Uterus (tissue), 4 donors: ENCODE data around the gene DOP1A. TPM values are rescaled to one million over a fixed set of nuclear protein-coding genes. Genes with fewer than 3 reads are reported as not detected.
A peak's percentile ranks its signal among the peaks of the same experiment; 100 is the strongest.

Experiments used
- DNase-seq, 2 donors: peaks; one replicate each; pipeline ENCODE4 v3.0.0-alpha.2; 2019 to 2020
- H3K27ac ChIP-seq, 2 donors: fragments of 200-600 bp; sonication (generic); 1 replicate in 1 of 2; 2 replicates in 1 of 2; pipeline ENCODE4 v1.5.1; 2016 to 2018
- H3K27me3 ChIP-seq, 2 donors: fragments of 200-600 bp; sonication (generic); one replicate each; pipeline ENCODE4 v1.5.1; 2018 to 2019; ENCODE audit warnings: control low read depth in 1 of 2
- H3K36me3 ChIP-seq, 2 donors: fragments of 200-600 bp; sonication (generic); one replicate each; pipeline ENCODE4 v1.5.1; 2019; ENCODE audit warnings: control low read depth in 1 of 2
- H3K4me1 ChIP-seq, 2 donors: fragments of 200-600 bp; sonication (generic); one replicate each; pipeline ENCODE4 v1.5.1; 2018 to 2019; ENCODE audit warnings: control low read depth in 1 of 2
- H3K4me3 ChIP-seq, 2 donors: fragments of 200-600 bp; sonication (generic); 1 replicate in 1 of 2; 2 replicates in 1 of 2; pipeline ENCODE4 v1.5.1; 2018 to 2019; ENCODE audit warnings: mild to moderate bottlenecking in 1 of 2
- H3K9me3 ChIP-seq, 2 donors: fragments of 200-600 bp; sonication (generic); one replicate each; pipeline ENCODE4 v1.5.1; 2019; ENCODE audit warnings: control low read depth in 1 of 2
- POLR2A ChIP-seq, 2 donors: fragments of 450-650 bp; IDR thresholded peaks; one replicate each; pipeline ENCODE4 v1.6.1; 2016; ENCODE audit warnings: antibody characterized with exemption in 2 of 2, mild to moderate bottlenecking in 1 of 2, moderate library complexity in 1 of 2
- intact Hi-C: fragments of 100-400 bp; cut with DNase I; formaldehyde crosslinking; loops from one replicate; pipeline ENCODE4 v1.15.1; 2023; ENCODE audit warnings: low total_unique reads
- total RNA-seq, 4 donors: library from RNA; depleted of rRNA in 3 of 4; stranded (reverse); fragments of >200 nt in 3 of 4; gene quantifications; one replicate each; pipeline versions ENCODE4 v1.1.0 to v1.2.4, GENCODE V29; 2014 to 2023
- TF ChIP-seq, protein P1 (sequence below), 4 experiments: fragments of 200-600 bp in 2 of 4; fragments of 450-650 bp in 2 of 4; sonication (generic) in 2 of 4; IDR thresholded peaks; one replicate each; pipeline ENCODE4 v1.5.1; 2016 to 2019; ENCODE audit warnings: antibody characterized with exemption in 4 of 4, mild to moderate bottlenecking in 2 of 4, moderate library complexity in 1 of 4
- donor health status: DM: yes; HTN: yes; CAD: no.

Gene DOP1A
- total RNA-seq, 4 donors from 2014 or later = 12.9 to 88.8 (median 31.7) TPM

DNA sequence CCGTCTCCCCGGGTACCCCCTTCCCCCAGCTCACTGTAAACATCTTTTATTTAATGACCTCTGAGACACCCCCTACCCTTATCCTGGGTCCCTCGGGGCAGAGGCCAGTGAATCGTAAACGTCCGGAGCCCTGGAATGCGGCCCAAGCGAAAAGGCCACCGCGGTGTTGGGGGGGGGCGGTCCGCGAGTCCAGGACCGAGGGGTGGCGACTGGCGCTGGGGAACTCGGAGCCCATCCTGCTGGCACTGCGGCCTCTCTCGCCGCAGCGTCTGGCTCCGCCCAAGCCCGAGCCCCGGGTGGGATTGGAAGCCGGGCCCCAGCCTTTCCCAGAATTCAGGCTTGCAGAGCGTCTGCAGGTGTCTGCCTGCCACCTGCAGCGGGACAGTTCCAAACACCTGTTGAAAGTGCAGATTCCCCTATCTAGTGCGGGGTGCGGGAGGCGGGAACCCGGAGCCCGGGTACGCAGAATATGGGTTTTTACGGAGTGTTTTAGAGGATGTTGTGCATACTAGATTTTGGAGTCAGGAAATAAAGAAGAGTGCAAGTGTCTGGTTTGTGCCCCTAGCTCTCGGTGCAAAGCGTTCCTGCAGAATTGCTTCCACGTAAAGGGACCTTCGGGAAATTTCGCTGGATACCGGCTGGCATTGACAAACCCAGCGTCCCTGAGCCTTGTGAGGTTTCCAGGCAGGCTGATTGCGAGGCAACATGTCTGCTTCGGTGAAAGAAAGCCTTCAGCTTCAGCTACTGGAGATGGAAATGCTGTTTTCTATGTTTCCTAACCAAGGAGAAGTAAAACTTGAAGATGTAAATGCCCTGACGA, 126.5 kb downstream of the DOP1A start:
- peak; percentile 32 to 44 for DNase-seq
- intact Hi-C loops = no loop called here
- Histone ChIP-seq H3K4me3 (peak overlapping the region; percentile 86 to 96), H3K4me1 (peaks cover 0 to 5% of the 10 kb centered on the region in 2 donors), H3K27me3 (no peaks in the 10 kb centered on the region), H3K36me3 (no peaks in the 10 kb centered on the region), H3K27ac (peak overlapping the region; percentile 76 to 81), H3K9me3 (no peaks in the 10 kb centered on the region)
- no peak for TF ChIP-seq POLR2A (IDR thresholded peaks at IDR 0.05)
- TF ChIP-seq, protein P1, sequence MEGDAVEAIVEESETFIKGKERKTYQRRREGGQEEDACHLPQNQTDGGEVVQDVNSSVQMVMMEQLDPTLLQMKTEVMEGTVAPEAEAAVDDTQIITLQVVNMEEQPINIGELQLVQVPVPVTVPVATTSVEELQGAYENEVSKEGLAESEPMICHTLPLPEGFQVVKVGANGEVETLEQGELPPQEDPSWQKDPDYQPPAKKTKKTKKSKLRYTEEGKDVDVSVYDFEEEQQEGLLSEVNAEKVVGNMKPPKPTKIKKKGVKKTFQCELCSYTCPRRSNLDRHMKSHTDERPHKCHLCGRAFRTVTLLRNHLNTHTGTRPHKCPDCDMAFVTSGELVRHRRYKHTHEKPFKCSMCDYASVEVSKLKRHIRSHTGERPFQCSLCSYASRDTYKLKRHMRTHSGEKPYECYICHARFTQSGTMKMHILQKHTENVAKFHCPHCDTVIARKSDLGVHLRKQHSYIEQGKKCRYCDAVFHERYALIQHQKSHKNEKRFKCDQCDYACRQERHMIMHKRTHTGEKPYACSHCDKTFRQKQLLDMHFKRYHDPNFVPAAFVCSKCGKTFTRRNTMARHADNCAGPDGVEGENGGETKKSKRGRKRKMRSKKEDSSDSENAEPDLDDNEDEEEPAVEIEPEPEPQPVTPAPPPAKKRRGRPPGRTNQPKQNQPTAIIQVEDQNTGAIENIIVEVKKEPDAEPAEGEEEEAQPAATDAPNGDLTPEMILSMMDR (IDR thresholded peaks at IDR 0.05) = no peak

DNA sequence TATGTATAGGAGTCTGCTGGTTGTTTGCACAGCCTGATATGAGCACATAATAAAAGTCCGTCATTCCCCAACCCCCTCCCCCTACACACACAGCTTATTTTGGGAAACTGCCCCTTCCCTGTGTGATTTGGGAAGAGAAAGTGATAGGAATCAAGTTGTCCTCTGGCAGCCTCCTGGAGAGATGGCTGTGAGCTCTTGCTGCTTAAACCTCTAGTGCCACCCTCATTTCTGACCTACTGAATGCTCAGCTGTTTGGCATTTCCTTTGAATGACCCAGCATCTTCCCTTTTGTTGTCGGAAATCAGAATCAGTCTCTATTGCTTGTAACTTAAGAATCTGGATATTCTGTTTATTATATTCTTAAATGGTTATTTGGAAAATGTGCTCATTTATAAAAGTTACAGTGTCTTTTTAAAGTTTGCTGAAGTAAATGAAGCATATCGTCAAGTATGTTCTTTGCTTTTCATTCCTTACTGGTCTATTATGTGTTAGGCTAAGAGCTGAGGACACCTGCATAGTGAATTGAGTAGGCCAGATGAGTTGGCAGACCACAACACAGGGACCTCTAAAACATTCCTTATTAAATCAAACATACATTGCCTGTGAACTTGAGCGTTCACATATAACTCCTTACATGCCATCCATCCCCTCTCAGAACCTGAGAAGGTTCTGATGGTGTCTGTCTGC, 131.2 kb downstream of the DOP1A start:
- no peak for DNase-seq
- H3K36me3 ChIP-seq = no peaks in the 10 kb centered on the region
- H3K9me3 ChIP-seq = no peaks in the 10 kb centered on the region
- no peak overlapping the region for H3K4me3 ChIP-seq
- no peaks in the 10 kb centered on the region for H3K27me3 ChIP-seq
- intact Hi-C loops = no loop called here
- H3K4me1 ChIP-seq = no peaks in the 10 kb centered on the region
- H3K27ac ChIP-seq = no peak overlapping the region
- TF ChIP-seq, protein P1 (IDR thresholded peaks at IDR 0.05) = no peak
- no peak for TF ChIP-seq POLR2A (IDR thresholded peaks at IDR 0.05)

DNA sequence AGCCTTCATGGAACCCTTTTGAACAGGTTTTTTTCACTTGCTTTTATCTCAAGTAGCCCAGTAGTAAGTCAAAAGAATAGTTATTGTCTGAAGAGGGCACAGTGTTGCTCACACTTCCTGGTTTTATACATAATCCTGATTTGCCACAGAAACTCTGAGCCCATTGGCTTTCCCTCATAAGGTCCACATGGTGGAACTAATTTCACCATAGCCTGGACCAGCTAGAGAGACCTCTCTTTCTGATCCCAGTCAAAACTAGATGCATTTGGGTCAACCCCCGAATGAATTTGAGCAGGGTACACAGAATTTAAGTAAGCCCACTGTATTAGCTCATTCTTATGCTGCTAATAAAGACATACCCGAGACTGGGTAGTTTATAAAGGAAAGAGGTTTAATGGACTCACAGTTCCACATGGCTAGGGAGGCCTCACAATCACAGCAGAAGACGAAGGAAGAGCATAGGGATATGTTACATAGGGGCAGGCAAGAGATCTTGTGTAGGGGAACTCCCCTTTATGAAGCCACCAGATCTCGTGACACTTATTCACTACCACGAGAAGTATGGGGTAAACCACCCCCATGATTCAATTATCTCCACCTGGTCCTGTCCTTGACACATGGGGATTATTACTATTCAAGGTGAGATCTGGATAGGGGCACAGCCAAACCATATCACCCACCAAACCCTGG, 131.8 kb downstream of the DOP1A start:
- Histone ChIP-seq H3K4me3 (no peak overlapping the region), H3K27me3 (no peaks in the 10 kb centered on the region), H3K27ac (no peak overlapping the region), H3K36me3 (no peaks in the 10 kb centered on the region), H3K4me1 (no peaks in the 10 kb centered on the region), H3K9me3 (no peaks in the 10 kb centered on the region)
- intact Hi-C loops = no loop called here
- TF ChIP-seq, protein P1 (IDR thresholded peaks at IDR 0.05) = no peak
- TF ChIP-seq POLR2A (IDR thresholded peaks at IDR 0.05) = no peak
- DNase-seq = no peak

DNA sequence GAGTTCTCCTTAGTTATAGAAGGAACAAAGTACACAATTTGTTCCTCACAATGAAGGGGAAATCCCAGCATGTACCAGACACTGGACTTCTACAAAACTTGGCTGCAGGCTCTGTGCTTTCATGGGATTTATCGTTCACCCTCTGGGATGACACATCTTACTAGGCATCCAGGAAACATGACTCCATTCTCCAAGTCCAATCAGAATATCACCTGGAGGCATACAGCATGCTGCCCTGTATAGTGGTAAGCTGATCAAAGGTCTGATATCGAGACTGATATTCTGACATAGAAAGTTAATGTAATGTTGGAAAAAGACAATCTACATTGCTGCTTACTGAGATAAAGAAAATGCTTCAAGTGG, 132.4 kb downstream of the DOP1A start:
- no peak overlapping the region for H3K4me3 ChIP-seq
- intact Hi-C loops = loop anchor here (10.0 kb wide), 1 partner anchor 135 kb away; the partner anchor contains the start of genes DOP1A and UBE3D
- no peaks in the 10 kb centered on the region for H3K4me1 ChIP-seq
- no peaks in the 10 kb centered on the region for H3K27me3 ChIP-seq
- no peak for TF ChIP-seq POLR2A (IDR thresholded peaks at IDR 0.05)
- TF ChIP-seq, protein P1 (IDR thresholded peaks at IDR 0.05) = no peak
- no peak for DNase-seq
- no peak overlapping the region for H3K27ac ChIP-seq
- no peaks in the 10 kb centered on the region for H3K36me3 ChIP-seq
- H3K9me3 ChIP-seq = no peaks in the 10 kb centered on the region
